GM21423 (cell line): ENCODE measurements around the gene MSL1.

Source experiments
- ATAC-seq: cut with Tn5 transposase; IDR thresholded peaks from one replicate; pipeline ENCODE4 v1.9.1; 2021; ENCODE audit warnings: mild to moderate bottlenecking, moderate library complexity; ENCODE audit not compliant: unreplicated experiment

The MSL1 gene

DNA sequence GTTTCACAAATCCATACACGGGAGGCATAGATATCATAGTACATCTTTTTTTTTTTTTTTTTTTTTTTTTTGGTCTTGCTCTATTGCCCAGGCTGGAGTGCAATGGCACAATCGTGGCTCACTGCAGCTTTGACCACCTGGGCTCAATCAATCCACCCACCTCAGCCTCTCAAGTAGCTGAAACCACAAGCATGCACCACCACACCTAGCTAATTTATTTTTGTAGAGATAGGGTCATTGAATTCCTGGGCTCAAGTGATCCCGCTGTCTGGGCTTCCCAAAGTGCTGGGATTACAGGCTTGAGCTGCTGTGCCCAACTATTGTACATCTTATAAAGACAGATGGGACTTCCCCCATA lies 52.0 kb downstream of the MSL1 start:
- no peak for ATAC-seq

DNA sequence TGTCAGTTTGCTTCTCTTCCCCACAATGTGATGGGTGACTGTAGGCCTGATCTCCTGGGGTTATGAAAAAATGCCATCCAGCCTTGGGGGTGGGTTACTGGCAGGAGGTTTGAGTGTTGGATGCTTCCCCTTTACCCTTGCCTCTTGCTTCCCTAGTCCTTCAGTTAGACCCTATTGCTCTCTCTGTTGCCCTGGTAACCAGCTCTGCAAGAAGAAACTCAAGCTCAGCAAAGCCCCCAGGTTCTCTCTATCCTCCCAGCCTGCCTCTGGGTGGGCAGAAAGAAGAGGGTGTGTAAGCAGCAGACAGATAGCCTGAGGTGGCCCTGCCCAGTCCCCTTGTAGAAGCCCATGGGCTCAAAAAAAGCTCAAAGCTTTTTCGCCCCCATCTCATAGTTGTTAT lies 52.7 kb downstream of the MSL1 start:
- ATAC-seq: no peak

GRCh38 chr17:40175928-40176753 lies 54.4 kb downstream of the MSL1 start:
- ATAC-seq: no peak

DNA sequence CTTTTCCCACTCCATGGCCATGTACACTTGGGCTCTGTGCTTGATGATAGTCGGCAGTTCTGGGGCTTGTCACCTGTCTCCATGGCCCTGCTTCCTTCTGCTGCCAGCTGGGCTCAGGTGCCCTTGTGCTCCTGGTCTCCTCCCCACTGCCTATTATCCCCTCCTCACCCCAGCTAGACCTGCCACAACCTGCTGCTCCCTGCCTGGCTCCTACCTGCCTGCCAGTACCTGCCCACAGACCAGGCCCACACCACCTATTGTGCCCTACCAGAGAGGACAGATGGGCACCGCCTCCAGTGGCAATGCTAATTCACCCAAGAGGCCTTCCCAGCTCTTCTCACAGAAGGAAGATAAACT lies 55.0 kb downstream of the MSL1 start:
- ATAC-seq: no peak

GRCh38 chr17:40177275-40177874 lies 55.6 kb downstream of the MSL1 start, which contains the start of gene RAPGEFL1:
RAPGEFL1 (plus strand) TSS chr17:40177470; CDS start chr17:40177862, 392 bp downstream.
- ATAC-seq: no peak

- ATAC-seq: no peak
These were observed 56.3 kb downstream of the MSL1 start for GRCh38 chr17:40178021-40178601.

GRCh38 chr17:40178660-40179059 lies 56.9 kb downstream of the MSL1 start:
- no peak for ATAC-seq

GRCh38 chr17:40179923-40180659 lies 58.3 kb downstream of the MSL1 start:
- ATAC-seq: no peak

DNA sequence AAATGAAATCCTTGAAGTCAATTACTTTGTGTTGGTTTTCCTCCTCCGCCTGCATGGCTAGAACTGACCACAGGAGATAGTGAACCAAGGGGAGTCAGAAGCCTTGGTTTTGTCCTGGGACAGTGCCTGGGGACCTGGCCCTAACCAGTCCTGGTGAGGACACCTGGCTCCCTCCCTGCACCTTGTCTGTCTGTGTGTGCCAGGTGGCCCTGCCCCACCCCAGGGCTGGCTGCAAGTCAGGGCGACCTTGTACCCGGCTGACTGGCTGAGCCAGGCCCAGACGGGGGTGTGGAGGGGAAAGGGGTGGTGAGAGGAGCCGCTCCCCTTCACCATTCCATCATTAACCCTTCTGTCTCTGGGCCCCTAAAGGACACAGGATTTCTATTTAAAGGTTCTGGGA lies 58.9 kb downstream of the MSL1 start:
- no peak for ATAC-seq

GRCh38 chr17:40181205-40181604 lies 59.4 kb downstream of the MSL1 start:
- ATAC-seq: no peak

- no peak for ATAC-seq
These were observed 60.8 kb downstream of the MSL1 start for GRCh38 chr17:40182606-40183005.
